Measurements from ENCODE around the gene PNPO.
"Not testable (repeated sequence)": the region's sequence is repeated elsewhere in the genome, so short reads cannot be mapped to it uniquely, and the experiment has no call there.

Gene PNPO

DNA sequence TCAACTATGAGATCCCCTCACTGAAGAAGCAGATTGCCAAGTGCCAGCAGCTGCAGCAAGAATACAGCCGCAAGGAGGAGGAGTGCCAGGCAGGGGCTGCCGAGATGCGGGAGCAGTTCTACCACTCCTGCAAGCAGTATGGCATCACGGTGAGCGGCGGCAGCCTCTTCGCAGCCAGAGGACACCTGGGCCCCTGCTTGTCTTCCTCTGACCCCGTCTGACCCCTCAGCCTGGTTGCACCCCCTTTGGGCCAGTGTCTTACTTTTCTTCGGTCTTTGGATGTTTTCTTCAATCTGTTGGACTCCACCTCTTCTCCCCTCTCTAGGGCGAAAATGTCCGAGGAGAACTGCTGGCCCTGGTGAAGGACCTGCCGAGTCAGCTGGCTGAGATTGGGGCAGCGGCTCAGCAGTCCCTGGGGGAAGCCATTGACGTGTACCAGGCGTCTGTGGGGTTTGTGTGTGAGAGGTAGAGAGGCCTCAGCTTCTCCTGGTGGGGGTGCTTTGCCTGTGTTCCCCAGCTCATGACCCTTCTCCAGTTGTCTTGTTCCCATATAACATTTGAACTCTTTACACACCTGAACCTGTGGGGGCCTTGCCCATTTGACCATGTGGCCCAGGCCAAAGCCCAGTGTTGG is 33.9 kb downstream of the PNPO start:
- DNase-seq (ENCODE audit: low read depth), result no peak

DNA sequence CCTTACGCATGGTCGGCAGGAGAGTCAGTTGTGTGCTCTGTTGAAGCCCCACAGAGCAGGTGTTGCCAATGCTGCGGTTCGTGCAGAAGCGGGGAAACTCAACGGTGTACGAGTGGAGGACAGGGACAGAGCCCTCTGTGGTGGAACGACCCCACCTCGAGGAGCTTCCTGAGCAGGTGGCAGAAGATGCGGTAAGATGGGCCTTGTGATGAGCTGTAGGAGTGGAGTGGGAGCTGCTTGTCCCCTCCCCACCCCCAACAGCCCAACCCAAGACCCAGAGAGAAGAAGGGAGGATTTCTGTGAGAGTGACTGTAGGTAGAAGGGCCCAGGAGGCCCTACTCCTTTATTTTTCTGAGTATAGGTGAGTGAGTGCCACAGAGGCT is 34.4 kb downstream of the PNPO start:
- no peak for DNase-seq (ENCODE audit: low read depth)

DNA sequence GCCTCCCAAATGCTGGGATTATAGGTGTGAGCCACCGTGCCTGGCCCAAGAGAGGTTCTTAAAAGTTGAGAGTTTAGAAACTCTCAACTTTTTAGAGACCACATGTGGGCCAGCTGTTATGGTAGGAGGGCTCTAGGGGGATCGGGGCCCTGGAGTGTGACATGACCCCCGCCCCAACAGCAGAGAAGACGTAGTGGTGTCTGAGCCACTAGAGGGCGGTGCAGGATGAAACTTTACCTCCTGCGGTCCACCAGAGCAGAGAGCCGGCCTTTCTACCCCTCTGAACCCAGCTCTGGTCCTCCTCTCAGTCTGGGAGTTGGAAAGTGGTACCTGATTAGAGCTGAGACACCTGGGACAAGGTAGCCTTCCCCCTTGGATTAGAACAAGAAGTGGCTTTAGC is 37.0 kb downstream of the PNPO start:
- no peak for DNase-seq (ENCODE audit: low read depth)

DNA sequence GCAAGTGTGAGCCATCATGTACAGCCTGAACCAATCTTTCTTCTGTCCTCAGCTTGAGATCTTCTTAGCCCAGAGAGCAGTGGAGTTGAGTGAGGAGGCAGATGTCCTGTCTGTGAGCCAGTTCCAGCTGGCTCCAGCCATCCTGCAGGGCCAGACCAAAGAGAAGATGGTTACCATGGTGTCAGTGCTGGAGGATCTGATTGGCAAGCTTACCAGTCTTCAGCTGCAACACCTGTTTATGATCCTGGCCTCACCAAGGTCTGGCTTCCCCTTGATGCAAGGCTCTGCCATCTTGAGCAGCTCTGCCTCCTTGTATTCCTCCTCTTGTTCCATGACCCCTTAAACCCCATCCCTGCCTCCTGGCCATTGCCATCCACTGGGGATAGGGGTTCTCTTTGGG is 39.2 kb downstream of the PNPO start:
- DNase-seq (ENCODE audit: low read depth), result no peak

DNA sequence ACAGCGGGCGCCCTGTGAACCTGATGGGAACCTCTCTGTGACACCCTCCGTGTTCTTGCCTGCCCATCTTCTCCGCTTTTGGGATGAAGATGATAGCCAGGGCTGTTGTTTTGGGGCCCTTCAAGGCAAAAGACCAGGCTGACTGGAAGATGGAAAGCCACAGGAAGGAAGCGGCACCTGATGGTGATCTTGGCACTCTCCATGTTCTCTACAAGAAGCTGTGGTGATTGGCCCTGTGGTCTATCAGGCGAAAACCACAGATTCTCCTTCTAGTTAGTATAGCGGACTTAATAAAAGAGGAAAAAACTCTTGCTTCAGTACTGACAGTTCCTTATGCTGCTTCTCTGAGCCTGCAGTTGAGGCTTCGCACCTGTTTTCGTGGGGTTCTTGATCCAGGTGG is 40.1 kb downstream of the PNPO start:
- no peak for DNase-seq (ENCODE audit: low read depth)

DNA sequence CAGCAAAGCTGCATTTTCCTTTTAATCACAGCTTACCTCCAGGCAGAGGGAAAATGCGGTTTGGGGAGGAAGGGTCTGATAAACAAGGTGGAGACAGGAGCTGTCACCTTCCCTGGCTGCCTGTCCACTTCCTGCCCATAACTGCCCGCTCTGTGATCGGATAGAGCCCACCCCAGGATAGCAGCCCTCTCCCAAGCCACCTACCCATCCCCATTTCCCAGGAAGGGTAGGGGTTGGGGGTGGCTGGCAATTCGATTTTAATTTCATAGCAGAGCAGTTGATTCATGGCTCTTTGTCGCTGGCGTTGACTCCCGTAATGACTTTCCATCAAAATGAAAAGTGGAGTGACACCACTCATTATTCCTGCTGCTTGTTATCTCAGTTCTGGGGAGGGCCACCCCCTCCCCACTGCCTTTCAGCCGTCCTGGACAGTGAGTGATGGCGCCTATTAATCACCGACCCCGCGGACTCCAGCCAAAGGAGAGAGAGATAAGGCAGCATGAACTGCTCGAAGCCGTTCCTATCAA is 40.8 kb downstream of the PNPO start:
- DNase-seq (ENCODE audit: low read depth), result no peak

DNA sequence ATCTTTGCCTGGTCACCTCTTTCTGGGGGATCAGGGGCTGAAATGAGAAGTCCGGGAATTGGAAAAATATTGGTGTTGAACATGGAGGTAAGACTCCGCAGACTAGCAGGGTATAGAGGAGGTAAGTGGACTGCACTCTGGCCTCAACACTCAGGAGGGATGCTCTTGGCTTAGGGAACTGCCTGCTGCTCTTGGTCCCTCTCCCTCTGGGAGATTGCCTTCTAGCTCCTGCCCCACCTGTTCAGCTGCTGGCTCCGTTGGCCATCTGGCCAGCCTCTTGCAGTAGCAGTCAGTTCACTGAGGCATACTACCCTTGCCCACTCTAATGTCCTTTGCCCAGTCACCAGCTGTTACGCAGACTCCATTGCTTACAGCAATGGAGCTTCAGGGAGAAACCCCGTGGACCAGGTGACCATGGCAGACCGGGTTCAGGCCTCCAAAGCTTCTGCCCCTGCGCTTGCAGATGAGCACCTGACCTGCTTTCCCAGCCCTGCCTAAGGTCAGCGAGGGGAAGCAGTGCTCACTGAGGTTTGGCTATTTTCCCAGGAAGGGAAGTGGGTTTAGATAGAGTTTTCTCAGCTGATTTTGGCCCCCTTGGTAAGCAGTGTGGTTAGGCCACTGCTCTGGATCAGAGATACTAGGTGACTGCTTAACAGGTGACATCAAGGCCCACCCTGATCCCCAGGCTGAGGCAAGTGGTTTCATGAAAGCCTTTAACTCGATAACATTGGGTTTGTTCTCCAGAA is 41.4 kb downstream of the PNPO start:
- DNase-seq (ENCODE audit: low read depth), result no peak

DNA sequence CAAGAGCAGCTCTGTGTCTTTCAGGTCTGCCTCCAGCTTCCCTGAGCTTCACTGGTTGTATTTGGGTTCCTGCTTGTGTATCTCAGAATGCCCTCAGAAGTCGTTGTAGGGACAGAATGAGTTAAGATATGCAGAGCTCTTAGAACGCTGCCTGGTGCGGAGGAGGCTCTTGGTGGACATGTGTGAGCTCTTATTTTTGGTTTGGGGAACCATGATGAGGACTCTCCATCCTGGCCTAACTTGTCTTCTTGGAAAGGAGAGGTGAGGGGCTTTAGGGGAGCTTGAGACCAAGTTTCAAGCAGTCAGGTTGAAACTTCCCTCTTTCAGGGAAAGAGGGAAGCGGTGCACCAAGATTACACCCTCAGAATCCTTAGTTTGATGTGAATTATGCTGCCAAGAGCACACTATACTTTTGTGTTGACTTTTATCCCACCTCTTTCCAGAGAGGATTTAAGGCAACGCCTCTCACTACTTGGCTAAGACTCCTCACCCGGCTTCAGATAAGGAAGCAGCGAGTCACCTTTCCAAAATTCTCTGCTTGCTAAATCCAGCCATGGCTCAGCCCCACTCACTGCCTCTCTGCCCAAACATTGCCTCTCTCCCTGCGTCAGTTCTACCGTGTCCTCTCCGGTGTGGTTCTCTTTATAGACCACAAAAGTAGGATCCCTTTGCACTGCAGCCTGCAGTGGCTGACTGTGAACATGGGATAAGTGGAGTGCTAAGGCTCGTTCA is 42.3 kb downstream of the PNPO start:
- no peak for DNase-seq (ENCODE audit: low read depth)

DNA sequence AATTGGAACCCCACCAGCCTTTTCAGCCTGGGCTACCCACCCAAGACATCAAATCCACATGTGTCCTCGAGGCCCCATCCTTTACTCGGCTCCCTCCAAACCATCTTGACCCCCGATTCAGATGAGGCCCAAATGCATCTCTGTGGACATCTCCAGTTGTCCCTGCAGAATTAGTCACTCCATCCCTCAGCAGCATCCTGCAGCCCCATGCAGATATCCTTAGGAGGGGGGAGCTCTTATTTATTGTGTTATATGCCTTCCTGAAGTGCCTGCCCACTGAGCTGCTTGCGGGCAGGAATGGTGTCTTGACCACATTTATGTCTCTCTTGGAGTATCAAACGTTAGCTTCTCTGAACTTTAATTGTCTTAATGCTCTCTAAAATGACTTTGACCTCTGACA is 45.1 kb downstream of the PNPO start:
- DNase-seq (ENCODE audit: low read depth), result no peak

DNA sequence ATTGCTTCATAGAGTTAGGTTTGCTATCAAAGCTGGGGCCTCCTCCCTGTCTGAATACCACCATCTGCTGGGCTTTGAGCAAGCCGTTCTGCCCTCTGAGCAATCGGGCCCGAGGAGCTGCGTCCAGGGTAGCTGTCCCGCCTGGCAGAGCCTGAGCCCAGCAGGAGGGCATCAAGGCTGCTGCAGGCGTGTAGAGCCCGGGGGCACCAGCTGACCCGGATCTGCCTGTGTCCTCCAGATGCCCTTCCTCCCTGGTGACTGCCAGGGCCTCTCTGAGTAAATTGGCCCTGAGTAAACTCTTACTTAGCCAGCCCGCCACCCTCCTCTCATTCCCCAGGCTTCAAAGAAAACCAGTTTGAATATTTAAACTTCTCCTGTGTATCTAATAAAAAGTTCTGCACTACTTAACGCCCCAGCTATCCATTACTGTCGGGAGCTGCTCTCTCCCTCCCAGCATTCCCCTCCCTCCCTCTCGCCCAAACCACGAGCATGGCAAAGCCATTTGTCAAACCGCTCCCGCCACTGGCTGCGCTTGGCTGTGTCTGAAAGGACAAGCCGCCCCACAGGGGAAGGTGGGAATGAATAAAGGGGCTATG is 46.0 kb downstream of the PNPO start:
- DNase-seq (ENCODE audit: low read depth), result no peak

DNA sequence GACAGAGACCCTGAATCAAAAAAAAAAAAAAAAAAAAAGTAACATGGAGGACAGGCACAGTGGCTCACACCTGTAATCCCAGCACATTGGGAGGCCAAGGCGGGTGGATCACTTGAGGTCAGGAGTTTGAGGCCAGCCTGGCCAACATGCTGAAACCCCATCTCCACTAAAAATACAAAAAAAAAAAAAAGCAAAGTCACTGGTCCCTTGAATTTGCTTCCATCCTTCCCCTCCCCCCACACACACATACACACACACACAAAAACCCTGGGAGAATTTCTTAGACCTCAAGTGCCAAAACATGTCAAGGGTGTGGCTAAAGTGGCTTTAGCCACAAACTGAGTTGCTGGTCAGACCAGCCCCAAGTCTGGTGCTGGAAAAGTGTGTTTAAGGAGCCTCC is 47.1 kb downstream of the PNPO start:
- DNase-seq (ENCODE audit: low read depth), result not testable (repeated sequence)

DNA sequence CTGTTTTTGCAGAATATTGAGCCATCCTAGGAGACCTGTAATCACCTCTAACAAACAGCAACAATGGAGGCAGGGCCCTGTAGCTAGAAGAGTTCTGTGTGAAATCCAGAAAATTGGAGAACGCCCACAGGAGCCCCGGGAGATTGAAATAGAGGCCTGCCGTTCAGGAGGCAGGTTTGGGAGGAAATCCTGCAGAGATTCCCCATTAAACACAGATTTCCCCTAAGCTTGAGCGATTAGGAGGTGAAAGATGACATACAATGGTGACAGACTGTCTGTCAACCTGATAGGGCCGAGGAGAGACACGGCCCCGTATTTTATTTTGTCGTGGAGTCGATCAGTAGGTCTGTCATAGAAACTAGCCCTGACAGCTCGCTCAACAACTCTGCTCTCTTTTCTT is 47.8 kb downstream of the PNPO start:
- no peak for DNase-seq (ENCODE audit: low read depth)

DNA sequence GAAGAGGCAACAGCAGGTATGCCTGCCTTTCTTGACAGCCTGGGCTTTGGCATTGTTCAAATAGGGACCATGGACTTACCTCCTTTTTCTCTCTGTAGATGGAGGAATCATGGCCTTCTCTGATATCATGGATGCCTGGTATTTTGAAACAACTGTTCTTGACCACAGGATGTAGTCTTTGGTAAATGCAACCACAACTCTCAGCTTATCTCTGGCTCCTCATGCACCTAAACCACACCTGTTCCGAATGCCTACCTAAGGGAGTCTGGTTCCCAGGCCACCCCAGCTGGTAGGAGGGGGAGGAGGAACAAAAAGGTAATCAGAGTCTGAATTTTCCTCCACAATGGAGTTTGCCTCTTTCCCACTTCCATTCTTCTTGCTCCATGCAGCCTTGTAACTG is 48.3 kb downstream of the PNPO start:
- DNase-seq (ENCODE audit: low read depth), result no peak

DNA sequence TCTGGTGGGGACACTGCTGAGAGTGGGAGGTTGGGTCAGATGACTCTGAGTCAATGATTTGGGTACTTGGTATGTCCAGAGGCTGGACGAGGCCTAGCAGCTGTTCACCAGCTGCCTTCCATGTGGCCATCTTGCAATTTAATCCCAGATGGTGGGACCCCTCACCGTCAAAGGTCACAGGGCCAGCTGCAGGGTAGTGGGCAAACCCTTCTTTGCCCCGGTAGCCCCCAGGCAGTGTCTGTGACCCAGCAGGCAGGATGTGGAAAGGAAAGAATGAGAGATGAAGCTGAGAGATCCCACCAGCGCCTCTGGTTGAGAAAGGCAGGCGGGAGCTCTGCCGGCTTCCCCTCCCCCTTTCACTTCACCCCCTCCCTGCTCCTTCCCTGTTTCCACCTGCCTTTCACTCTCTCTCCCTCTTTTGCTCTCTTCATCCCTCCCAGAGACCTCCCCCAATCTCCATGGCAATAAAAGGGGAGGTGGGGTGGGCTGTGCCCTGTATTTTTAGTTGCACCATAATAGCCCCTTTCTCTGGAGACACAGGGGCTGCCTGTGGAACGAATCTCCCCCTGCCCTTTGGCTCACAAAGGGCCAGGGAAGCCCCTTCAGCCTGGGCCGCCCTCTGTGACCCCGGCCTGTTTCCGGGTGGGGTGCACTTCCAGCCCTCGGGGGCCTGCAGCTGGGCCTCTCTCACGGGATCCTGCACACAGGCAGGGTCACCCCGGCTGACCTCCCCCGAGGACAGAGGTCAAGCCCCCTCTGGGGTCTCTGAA is 49.8 kb downstream of the PNPO start:
- DNase-seq (ENCODE audit: low read depth), result no peak

DNA sequence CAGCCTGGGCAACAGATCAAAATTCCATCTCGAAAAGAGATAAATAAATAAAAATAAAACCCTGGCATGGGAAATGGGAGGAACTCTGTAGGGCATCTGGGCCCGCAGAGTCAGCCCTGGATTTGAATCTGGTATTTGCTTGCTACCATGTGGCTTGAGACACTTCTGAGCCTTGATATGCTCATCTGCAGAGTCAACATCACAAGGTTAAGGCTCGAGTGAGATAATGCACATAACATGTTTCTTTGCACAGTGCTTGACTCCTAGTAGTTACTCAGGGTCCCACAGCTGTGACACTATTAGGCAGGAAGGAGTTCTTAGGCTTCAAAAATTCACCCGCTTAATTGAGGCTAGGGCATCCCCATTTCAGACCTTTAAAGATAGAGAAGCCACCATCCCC is 50.8 kb downstream of the PNPO start:
- DNase-seq (ENCODE audit: low read depth), result no peak

DNA sequence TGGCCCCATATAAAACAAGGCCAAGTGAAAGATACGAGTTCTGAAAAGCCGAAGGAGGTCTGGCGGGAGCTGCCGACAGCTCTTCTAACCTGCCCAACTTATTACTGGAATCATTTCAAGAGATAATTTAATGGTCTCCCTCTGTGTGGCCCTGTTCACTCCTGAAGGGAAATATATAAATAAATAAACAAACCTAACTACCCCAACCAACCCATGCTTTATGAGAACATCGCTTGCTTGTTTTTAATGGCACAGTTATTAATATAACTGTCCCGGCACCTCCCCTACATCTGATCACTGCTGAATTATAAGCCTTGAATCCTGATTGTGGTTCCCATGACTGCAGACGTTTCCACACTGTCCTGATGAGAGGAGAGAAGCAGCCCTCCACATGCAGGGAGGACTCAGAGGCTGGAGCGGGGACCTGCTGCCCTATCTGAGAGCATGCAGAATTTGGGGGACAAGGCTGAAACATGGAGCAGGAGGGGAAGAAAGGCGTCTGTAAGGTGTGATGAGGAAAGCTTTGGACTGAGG is 51.7 kb downstream of the PNPO start:
- no peak for DNase-seq (ENCODE audit: low read depth)

DNA sequence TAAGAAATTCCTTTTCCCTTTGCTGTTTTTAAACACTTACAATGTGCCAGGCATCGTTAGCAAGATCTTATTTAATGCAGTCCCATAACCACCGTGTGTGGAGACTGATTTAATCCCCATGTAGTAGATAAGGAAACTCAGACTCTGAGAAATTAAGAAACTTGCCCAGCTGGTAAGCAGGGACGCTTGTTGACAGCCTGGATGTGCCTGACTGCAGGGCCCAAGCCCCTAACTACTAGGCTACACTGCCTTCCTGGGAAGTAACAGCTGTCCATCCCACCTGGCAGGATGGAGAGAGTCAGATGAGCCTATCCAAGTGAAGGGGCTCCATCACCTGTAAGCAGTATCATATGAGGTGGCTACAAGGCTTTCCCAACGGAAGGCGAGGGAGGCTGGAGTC is 52.6 kb downstream of the PNPO start:
- DNase-seq (ENCODE audit: low read depth), result no peak

DNA sequence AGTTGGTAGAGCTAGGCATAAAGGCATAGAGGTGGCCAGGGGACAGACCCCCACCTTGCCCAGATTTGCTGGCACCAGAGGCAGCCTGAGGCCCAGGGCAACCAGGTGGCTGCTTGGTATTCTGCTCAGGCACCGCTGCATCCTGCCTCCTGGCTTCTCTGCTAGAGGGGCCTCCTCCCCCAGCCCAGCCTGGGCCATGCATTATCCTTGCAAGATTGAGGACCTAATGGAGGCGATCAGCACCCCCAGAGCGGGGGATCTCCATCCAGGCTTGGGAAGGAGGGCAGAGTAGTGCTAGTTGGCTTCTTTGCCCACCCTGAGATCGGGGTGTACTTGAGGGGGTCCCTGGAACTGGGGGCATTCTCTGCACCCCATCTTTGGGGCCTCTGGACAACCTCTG is 53.4 kb downstream of the PNPO start:
- DNase-seq (ENCODE audit: low read depth), result no peak

DNA sequence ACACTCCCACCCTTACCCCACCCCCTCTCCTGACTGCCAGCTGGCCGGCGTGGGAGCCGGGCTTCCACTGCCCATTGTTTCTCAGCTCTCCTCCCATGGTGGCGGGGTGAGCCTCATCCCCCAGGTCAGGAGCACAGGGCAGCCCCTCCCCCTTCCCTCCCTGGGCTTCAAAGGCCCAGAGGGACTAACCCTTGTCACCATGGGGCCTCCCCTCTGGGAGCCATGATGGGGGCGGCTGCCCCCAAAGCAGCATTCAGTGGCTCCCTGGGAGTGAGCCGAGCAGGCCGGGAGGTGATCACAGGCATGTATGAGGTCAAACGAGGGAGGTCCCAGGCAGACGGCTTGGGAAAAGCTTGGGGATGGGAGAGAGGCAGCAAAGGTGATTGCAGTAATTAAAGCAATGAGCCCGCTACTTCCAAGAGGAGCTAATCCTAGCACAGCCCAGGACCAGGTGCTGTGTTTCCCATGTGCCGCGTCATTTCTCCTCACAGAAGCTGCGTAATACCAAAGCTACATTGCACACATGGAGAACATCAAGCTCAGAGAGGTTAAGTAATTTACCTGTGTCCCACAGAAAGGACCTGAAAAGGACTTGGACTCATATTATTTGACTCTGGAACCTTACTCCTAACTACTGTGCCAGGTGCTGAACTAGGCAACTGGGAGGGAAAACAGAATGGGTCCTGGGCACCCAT is 54.0 kb downstream of the PNPO start:
- DNase-seq (ENCODE audit: low read depth), result no peak

DNA sequence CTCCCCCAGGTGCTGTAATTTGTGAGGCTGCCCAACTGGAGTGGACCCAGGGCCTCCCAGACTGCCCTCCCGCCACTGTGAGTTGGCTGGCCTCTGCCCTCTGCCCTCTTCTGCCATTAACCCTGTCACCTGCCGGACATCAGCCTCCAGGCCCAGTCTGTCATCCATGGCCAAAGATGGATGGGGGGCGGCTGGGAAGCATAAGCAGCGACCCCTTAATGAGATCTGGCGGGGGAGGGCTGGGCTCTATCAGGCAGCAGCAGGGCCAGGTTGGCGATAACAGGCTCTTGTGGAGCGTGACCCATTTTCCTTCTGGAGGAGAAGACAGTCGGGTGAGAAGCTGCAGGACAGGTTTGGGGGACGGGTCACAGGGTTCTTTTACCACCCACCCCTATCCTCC is 54.8 kb downstream of the PNPO start:
- DNase-seq (ENCODE audit: low read depth), result no peak

DNA sequence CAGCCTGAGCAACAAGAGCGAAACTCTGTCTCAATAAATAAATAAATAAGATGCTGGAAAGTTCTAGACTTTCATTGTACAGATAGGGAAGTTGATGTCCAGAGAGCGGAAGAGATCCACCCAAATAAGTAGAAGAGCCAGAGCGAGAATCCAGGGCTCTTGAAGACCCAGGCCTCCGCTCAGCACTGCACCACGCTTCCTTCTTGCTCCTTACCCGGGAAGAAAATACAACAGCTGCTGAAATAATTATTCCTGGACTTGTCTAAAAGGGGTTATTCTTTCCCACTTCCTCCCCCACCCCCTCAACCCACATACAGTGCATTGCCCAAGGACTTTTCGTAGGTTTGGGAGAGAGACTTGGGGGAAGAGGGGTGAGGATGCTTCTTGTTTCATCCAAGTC is 56.2 kb downstream of the PNPO start:
- DNase-seq (ENCODE audit: low read depth), result no peak
